Pancreas (tissue), 10 donors: ENCODE results near the gene NPS. TPM values are rescaled to one million over a fixed set of nuclear protein-coding genes. Genes with fewer than 3 reads are reported as not detected.

Experiments used
- ATAC-seq, 4 donors: fragments of 200-7000 bp; cut with Tn5 transposase; one replicate each; pipeline versions ENCODE4 v1.8.0 to v1.9.1; 2020; ENCODE audit warnings: mild to moderate bottlenecking in 4 of 4, moderate library complexity in 4 of 4
- DNase-seq, 6 donors: peaks; one replicate each; pipeline ENCODE4 v3.0.0-alpha.2; 2020
- FAIRE-seq: peaks from 2 replicates; lab custom pipeline; 2012; peaks lifted over from hg19 to GRCh38; lab: Jason Lieb, UNC
- H3K27ac ChIP-seq, 4 donors: fragments of 200-600 bp; sonication (generic); 1 replicate in 3 of 4; 2 replicates in 1 of 4; pipeline versions ENCODE4 v1.5.0 to v1.8.0; 2020
- H3K27me3 ChIP-seq, 4 donors: fragments of 200-600 bp; one replicate each; pipeline ENCODE4 v1.8.0; 2021
- H3K36me3 ChIP-seq, 3 donors: fragments of 200-600 bp; sonication (generic) in 1 of 3; one replicate each; pipeline versions ENCODE4 v1.5.0 to v1.8.0; 2020 to 2021
- H3K4me1 ChIP-seq, 3 donors: fragments of 200-600 bp; one replicate each; pipeline ENCODE4 v1.8.0; 2021
- H3K4me3 ChIP-seq, 4 donors: fragments of 200-600 bp; sonication (generic) in 2 of 4; one replicate each; pipeline versions ENCODE4 v1.5.0 to v1.8.0; 2020 to 2021
- H3K9me3 ChIP-seq, 4 donors: fragments of 200-600 bp; one replicate each; pipeline ENCODE4 v1.8.0; 2021
- WGBS, 2 donors: extraction: QIAGEN DNeasy Blood & Tissue Kit; methylation state at CpG; one replicate each; pipeline ENCODE4 v1.1.7; 2013; 5-methylcytosine and 5-hydroxymethylcytosine counted together
- intact Hi-C, 3 donors: fragments of 100-400 bp; cut with DNase I; formaldehyde crosslinking; loops; one replicate each; pipeline versions ENCODE4 v1.11.1 to v1.14.2; 2022
- polyA plus RNA-seq, 2 donors: library from polyadenylated mRNA; stranded (reverse); fragments of 200-250 nt; gene quantifications; one replicate each; pipeline ENCODE4 v1.2.3, GENCODE V29; 2013
- total RNA-seq, 6 donors: library from RNA; stranded (reverse); fragmentation: NEBNext Ultra II Directional in 4 of 6; extraction: Animal tissue kit (Norgen Biotek cat#: 25700) in 4 of 6; gene quantifications; one replicate each; pipeline versions ENCODE4 v1.2.1 to v1.2.4, GENCODE V29; 2021 to 2023
- TF ChIP-seq, protein P1 (sequence below), 4 donors: fragments of 200-600 bp; sonication (generic) in 3 of 4; IDR thresholded peaks; one replicate each; pipeline versions ENCODE4 v1.5.0 to v1.8.0; 2021; ENCODE audit warnings: antibody characterized with exemption in 4 of 4
- donor health status: healthy with polysubstance abuse.
- donor health status: DM: no; HTN: no; CAD: no; lungs with moderate emphysema.
- donor health status: DM: no; HTN: no; CAD: no.
- donor health status: control.
- donor health status: control.
- donor health status: Bipolar disorder and iron deficiency.
- donor health status: DM: yes; HTN: yes; CAD: no.
- donor health status: DM: no; HTN: no; CAD: no.
- donor health status: DM: no; HTN: no; CAD: no.
- donor health status: DM: yes; HTN: yes; CAD: no.

NPS gene
- total and polyA plus RNA-seq, 8 donors = not detected

DNA sequence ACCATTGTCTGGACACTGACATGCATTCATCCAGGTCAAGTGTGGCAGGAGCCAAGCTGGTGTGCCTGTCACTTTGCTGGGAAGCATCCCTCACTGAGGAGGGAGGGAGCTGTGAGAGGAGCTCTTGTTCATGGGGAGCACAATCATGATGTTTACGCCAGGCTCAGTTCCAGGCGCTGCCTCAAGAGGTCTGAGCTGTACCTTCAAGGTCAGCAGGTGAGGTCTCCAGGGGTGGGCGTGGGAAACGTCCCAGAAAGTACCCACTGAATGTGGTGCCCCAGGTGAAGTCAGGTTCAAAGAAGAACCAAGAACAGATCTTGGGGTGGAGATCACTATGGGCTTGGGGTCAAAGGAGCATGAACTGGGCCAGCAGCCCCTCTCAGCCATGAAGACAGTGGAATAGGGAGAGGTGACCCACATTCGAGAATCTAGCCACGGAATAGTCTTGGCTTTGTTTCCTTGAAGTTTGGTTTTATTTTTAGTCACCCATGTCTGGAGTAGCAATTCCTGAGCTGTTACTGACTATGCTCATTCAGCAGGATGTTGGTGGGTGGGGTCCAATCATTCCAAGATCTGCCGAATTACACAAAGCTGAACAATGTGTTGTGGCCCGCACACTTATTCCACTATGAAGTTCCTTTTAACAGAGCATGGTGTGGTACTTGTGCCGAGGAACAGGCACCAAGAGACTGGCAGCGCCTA is 29.3 kb downstream of the NPS start:
- Histone ChIP-seq H3K27ac (no peak overlapping the region), H3K27me3 (no peaks in the 10 kb centered on the region), H3K4me3 (no peak overlapping the region), H3K9me3 (no peaks in the 10 kb centered on the region), H3K36me3 (no peaks in the 10 kb centered on the region), H3K4me1 (no peaks in the 10 kb centered on the region)
- no peak for FAIRE-seq
- TF ChIP-seq, protein P1, sequence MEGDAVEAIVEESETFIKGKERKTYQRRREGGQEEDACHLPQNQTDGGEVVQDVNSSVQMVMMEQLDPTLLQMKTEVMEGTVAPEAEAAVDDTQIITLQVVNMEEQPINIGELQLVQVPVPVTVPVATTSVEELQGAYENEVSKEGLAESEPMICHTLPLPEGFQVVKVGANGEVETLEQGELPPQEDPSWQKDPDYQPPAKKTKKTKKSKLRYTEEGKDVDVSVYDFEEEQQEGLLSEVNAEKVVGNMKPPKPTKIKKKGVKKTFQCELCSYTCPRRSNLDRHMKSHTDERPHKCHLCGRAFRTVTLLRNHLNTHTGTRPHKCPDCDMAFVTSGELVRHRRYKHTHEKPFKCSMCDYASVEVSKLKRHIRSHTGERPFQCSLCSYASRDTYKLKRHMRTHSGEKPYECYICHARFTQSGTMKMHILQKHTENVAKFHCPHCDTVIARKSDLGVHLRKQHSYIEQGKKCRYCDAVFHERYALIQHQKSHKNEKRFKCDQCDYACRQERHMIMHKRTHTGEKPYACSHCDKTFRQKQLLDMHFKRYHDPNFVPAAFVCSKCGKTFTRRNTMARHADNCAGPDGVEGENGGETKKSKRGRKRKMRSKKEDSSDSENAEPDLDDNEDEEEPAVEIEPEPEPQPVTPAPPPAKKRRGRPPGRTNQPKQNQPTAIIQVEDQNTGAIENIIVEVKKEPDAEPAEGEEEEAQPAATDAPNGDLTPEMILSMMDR (IDR thresholded peaks at IDR 0.05) = no peak
- WGBS, 2 donors = 47 to 63% methylated on average over 10 of the region's 10 CpGs
- ATAC-seq = no peak
- DNase-seq = no peak
- intact Hi-C loops = no loop called here

GRCh38 chr10:127578961-127579305 is 29.8 kb downstream of the NPS start:
- no peak for DNase-seq
- no peaks in the 10 kb centered on the region for H3K36me3 ChIP-seq
- H3K4me1 ChIP-seq = no peaks in the 10 kb centered on the region
- no peak overlapping the region for H3K27ac ChIP-seq
- ATAC-seq = no peak
- H3K27me3 ChIP-seq = no peaks in the 10 kb centered on the region
- H3K9me3 ChIP-seq = no peaks in the 10 kb centered on the region
- FAIRE-seq = no peak
- TF ChIP-seq, protein P1 (IDR thresholded peaks at IDR 0.05) = no peak
- intact Hi-C loops = no loop called here
- WGBS, 2 donors = 69 to 81% methylated on average over 7 of the region's 7 CpGs
- H3K4me3 ChIP-seq = no peak overlapping the region

DNA sequence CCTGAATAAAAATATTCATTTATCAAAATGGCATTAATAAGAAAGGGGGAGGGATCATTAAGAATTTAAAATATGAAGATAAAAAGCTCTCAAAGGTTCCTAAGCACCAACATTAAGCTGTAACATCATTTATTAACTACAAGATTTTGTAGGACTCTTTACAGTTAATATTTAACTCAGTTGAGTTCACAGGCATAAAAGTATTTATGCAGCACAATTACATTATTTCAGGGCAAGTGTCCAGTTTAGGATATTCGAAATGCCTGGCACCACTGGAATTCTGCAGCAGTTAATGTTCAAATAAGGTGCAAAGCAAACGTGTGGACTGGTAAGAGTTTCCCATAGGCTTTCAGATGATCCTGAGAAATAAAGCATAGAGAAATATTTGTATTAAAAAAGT is 30.5 kb downstream of the NPS start:
- TF ChIP-seq, protein P1 (IDR thresholded peaks at IDR 0.05) = no peak
- Histone ChIP-seq H3K4me1 (no peaks in the 10 kb centered on the region), H3K27me3 (no peaks in the 10 kb centered on the region), H3K9me3 (no peaks in the 10 kb centered on the region), H3K27ac (no peak overlapping the region), H3K36me3 (no peaks in the 10 kb centered on the region), H3K4me3 (no peak overlapping the region)
- peak in 2 of 4 donors; percentile 43 to 66 for ATAC-seq
- DNase-seq = no peak
- intact Hi-C loops = no loop called here
- FAIRE-seq = no peak
- 8 to 12% methylated on average over 2 of the region's 2 CpGs for WGBS, 2 donors

DNA sequence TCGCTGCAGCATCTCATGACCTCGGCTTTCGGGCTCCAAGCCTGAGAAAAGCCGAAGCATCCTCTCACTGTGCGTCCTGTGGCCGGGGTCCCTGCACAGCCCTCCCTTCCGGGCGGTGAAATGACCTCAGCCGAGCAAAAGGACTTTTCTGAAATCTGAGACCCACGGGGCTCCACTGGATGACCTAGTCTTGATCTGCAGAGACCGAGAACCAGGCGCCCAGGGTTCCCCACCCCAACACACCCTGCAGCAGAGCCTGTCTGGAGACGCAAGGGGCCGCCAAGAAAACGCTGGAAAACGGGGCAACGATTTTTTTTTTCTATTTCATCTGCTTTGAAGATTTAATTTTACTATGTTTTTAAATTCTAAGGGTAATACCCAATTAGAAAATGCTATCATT is 31.7 kb downstream of the NPS start:
- FAIRE-seq (no peak), DNase-seq (no peak), ATAC-seq (no peak)
- H3K27me3 ChIP-seq = peaks cover 0 to 6% (median 0%) of the 10 kb centered on the region in 4 donors
- WGBS, 2 donors = 60 to 73% methylated on average over 17 of the region's 17 CpGs
- H3K27ac ChIP-seq = no peak overlapping the region
- no peaks in the 10 kb centered on the region for H3K36me3 ChIP-seq
- H3K4me3 ChIP-seq = no peak overlapping the region
- H3K4me1 ChIP-seq = no peaks in the 10 kb centered on the region
- TF ChIP-seq, protein P1 (IDR thresholded peaks at IDR 0.05) = no peak
- intact Hi-C loops = no loop called here
- no peaks in the 10 kb centered on the region for H3K9me3 ChIP-seq

DNA sequence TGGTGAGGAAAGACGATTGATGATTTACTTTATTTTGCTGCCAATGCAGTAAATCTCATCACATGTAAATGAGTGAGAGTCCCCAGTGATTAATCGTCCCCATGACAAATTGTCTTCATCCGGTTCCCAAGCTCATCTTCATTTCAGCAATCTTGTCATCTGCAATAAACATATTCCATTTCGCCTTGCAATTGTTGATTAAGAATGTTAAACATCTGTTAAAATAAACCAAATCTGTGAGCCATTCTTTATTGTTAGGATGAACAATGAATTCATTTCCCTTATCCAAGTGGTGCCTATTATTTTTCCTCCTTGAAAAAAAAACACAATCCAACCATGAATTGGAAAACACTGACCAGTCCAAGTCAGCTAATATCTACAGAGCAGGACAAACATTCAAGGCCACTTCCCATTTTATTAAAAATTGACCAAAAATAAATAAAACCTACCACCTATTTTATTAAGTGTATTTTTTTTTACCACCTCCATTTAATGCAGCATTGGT is 36.5 kb downstream of the NPS start:
- intact Hi-C loops = no loop called here
- FAIRE-seq (no peak), ATAC-seq (no peak), DNase-seq (no peak)
- no peaks in the 10 kb centered on the region for H3K9me3 ChIP-seq
- no peaks in the 10 kb centered on the region for H3K4me1 ChIP-seq
- H3K4me3 ChIP-seq = no peak overlapping the region
- H3K27ac ChIP-seq = no peak overlapping the region
- peaks cover 0 to 6% (median 0%) of the 10 kb centered on the region in 4 donors for H3K27me3 ChIP-seq
- TF ChIP-seq, protein P1 (IDR thresholded peaks at IDR 0.05) = no peak
- H3K36me3 ChIP-seq = no peaks in the 10 kb centered on the region
- WGBS, 2 donors = 55 to 72% methylated on average over 4 of the region's 4 CpGs
